HG02938 (cell line): Measurements from ENCODE around the gene PCSK6.
"Not testable (repeated sequence)": the region's sequence is repeated elsewhere in the genome, so short reads cannot be mapped to it uniquely, and the experiment has no call there.

ENCODE experiments used
- ATAC-seq: cut with Tn5 transposase; IDR thresholded peaks from one replicate; pipeline ENCODE4 v1.9.1; 2021; ENCODE audit warnings: mild to moderate bottlenecking, moderate library complexity; ENCODE audit not compliant: unreplicated experiment

The PCSK6 gene

GRCh38 chr15:101407966-101408775, 81.3 kb downstream of the PCSK6 start:
- no peak for ATAC-seq

GRCh38 chr15:101407439-101407838, 82.1 kb downstream of the PCSK6 start:
- peak; percentile 98 for ATAC-seq

DNA sequence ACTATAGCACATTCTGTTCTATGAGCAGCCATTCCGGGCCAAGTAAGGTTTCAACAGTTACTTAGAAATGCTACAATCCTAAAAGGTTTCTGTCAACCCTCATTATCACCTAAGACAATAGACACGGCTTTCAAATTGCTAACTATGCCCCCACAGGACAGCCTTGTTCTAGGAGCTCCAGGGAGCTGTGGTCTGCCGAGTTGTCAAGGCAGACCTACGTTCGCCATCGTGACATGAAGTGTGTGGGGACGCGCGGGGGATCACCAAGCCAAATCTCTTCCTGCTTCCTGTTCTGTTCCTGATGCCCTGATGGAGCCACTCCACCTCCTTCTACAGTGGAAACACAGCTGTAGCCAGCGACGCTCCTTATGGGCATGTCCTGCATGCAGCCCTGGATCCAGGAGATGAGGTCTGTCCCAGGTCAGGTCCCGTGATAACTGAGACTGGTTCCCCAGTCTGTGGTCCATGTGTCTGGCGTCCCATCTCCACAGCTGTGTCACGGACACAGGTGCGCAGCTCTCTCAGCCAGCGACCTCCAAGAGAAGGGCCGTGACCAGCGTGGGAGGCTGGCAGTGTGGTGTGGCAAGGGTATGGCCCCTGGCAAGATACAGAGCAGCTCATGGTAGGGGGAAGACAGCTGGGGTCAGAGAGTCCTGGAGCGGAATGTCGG, 82.8 kb downstream of the PCSK6 start:
- peak; percentile 9 for ATAC-seq

DNA sequence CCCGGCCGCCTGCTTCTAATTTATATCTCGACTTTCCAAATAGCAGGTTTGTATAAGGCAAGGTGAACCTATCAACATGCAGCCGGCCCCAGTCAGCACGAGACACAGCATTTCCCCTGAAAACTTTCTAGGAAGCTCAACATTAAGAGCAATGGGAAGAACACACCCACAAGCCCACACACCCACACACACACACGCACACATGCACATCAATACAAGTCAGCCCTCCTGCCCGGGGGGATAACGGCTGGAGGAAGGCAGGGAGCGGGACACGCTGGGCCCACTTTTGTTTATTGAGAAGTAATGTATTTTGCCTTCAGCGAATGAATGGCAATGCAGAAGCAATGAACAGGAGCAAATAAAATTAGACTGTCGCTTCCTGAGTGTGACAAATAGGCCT, 83.5 kb downstream of the PCSK6 start:
- ATAC-seq = no peak

GRCh38 chr15:101404245-101404644, 85.3 kb downstream of the PCSK6 start:
- ATAC-seq = no peak

DNA sequence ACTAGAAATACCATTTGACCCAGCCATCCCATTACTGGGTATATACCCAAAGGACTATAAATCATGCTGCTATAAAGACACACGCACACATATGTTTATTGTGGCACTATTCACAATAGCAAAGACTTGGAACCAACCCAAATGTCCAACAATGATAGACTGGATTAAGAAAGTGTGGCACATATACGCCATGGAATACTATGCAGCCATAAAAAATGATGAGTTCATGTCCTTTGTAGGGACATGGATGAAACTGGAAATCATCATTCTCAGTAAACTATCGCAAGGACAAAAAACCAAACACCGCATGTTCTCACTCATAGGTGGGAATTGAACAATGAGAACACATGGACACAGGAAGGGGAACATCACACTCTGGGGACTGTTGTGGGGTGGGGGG, 86.6 kb downstream of the PCSK6 start:
- ATAC-seq = not testable (repeated sequence)

DNA sequence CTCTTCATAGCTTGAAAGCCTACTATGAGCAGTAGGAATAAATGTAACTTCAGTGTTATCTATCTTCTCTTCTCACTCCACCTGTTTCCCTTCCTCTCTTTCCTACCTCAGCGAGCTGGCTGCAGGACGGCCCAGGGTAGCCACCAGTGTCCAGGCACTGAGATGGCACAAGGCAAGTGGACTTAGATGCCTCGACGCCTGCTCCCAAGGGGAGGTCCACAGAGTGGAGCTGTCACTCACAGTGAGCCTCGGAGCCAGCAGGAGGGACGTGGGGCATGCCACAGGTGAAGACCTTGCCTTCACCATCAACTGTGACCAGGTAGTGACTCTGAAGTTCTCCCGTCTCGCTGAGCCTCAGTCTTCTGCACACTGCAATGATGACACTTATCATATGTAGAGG, 88.2 kb downstream of the PCSK6 start:
- ATAC-seq = no peak

DNA sequence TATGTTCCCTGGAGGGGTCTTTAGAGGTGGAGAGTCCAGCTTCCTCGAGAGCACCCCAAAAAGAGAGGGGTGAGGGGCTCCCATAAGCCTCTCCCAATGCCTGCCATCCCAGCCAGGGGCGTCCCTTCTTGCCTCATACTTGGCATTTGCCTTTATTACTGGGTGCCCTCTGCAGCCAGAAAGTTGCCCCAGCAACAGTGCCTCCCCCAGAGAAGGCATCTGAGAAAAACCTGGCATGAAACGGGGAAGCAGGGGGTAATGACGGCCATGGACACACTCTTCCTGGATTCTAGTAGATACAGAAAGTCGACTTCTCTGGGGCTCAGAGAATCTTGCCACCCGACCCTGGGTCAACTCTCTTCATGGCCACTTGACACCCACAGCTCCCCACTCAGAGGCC, 90.1 kb downstream of the PCSK6 start:
- no peak for ATAC-seq

GRCh38 chr15:101398247-101398646, 91.3 kb downstream of the PCSK6 start:
- no peak for ATAC-seq

DNA sequence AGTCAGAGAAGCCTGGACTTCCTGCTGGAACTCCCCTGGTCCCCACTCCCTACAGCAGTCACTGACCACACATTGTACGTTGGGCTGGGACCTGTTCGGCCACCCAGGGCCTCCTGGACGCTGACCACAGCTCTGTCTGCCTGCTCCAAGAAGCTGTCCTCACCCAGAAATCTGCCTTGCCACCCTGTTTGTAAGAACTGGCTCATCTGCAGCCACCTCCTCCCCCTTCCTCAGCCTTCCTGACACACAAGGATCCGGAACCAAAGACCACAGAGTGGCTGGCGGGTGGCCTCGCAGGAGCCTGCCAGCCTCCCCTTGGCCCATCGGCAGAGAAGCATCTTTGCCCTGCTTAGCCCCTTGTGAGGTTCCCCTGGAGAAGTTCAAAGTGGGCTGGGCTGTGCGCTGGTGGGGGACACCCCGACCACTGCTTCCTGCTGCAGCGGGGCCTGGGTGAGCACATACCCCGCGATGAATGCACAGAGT, 91.9 kb downstream of the PCSK6 start:
- ATAC-seq = no peak

DNA sequence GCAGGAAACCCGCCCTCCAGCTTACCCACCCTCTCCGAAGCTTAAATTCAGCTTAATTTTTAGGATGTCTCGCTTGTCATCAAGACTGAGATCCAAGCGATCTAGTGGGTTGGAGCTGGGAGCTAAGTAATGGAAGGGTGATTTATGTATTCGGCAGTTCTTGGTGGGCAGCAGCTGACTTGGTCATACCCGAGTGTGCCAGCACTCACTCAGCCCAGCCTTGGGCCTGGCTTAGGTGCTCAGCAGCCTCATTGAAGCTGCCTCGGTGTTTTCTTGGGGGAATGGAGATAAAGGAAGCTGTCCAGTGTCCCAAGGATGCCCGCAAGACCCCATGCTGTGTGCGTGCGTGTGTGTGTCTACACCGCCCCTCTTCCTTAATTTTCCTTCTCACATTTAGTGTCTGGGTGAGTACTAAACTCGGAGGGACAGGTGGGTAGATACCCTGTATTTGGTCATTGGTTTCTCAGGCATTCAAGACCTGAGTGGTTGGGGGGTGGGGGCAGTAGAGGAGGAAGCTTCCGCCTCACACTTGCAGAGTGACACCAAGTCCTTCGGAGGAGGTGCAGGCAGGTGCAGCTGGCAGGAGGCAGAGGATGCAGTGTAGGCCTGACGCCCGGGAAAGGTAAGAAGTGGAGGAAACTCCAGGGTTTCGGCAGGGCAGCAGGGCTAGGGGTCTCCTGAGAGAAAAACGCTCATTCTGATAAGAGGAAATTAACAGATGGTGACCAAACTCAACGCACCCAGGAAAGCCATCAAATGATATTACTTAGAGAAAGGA, 92.8 kb downstream of the PCSK6 start:
- no peak for ATAC-seq

DNA sequence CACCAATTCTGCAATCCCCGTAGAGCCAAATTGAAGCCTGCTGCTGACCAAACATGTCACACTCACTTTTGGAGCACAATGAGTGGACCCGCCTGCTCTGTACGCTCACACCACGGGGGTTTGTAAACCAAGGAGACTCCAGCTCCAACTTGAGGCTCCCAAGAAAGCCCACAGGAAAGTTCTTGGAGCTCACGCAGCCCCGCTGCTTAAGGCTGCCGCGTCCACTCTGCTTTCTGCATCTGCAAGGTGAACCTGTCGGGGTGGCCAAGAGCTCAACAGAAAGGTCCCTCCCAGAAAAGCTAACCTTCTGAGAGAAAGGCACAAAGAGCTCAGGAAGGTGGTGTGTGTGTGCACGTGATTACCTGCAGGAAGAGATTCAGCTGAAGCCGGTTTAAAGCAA, 94.9 kb downstream of the PCSK6 start:
- ATAC-seq = no peak

DNA sequence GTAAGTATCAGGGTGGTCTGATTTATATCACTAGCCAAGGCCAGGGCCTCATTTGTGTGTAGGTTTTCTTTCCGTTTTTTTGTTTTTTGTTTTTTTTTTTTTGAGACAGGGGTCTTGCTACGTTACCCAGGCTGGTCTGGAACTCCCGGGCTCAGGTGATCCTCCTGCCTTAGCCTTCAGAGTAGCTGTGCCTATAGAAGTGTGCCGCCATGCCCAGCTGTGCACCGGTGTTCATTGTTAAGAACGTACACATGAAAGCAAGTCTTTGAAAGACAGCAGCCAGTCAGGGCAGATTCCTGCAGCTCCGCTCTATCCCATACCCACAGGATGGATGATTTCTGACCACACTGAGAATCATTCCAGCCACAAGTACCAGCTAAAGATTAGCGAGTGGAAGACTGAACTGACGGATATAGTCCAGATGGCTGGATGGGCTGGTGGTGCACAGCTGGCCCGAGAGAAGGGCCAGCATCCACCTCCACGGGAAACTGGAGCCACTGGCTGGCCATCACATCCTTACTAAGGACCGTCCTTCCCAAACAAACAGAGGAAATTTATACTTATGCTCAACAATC, 95.4 kb downstream of the PCSK6 start:
- ATAC-seq = no peak

DNA sequence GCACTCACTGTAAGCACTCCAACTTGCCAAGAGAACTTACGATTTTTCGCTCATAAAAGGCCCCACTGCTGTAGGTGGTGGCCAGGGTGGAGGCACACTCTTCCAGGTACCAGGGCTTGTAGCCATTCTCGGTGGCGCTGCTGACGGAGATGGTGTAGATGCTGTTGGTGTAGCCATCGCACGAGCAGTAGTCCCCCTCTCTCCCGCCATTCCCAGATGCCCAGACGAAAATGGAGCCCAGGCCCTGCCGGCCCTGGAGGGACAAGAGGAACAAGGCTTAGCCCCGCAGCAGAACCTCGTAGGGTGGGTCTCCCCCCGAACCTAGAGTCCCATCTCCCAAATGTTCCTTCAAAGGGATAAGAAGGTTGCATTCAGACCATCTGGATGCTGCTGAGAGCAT, 96.3 kb downstream of the PCSK6 start:
- no peak for ATAC-seq

DNA sequence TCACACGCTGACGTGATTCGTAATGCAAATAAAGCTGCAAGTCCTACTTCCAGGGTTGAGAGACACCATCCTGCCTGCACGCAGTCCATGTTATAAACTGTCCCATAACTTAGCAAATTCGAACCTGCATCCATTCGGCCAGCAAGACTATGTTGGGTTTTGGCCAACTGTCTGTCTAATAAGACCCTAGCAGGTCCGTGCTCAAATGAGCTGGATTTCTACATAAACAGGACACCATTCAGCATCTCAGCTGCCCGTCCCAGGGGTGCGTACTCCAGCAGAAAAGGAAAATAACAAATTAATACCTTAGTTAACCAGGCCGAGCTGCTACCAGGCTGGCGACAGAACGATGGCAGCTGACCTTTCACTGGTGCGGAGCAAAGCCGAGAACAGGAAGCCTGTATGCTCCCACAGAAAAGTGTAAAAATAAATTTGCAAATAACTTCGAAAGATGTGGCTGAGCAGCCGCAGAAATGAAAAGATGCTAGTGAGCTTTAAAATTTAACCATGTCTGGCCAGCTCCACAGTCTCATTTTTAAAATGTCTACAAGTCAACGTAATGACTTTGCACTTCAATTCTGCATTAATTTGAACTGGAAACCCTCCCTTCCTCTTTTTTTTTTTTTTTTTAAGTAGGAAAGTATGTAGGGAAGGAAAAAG, 97.4 kb downstream of the PCSK6 start:
- ATAC-seq = peak; percentile 24

DNA sequence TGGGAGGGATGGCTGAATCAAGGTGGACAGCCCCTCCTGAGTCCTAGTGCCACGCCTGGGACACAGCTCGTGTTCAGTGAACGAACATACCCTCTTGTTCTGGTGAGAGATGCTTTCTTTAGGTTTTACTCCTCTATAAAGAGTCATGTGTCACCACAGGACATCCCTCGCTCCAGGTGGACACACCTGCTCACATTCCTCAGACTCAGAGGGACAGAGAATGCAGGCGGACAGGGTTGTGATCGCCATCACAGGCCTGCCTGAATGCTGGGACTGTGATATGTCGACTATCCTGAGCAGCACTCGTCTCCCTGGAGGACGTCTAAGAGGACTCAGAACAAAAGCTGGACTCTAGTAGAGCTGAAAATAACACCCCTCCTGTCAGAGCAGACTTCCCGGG, 98.1 kb downstream of the PCSK6 start:
- no peak for ATAC-seq

GRCh38 chr15:101390462-101390861, 99.0 kb downstream of the PCSK6 start:
- ATAC-seq = no peak

DNA sequence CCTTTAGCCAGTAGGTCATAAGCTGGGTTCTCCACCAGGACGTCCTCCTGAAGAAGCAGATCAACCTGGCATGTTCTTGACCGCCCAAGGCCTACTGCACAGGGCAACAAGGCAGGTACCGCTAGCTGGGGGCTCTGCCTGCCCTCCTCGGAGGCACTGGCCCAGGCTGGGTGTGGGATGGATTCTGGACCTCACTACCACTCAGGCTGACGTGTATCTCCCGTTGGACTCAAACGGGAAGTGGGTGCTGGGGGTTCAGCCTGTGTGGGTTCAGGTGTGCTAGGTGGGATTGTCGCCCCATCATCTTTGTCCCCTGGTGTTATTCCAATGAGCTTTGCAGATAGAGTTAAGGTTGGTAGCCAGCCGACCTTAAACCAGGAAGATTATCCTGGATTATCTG, 99.4 kb downstream of the PCSK6 start:
- ATAC-seq = no peak

- ATAC-seq = no peak
These were observed 100.1 kb downstream of the PCSK6 start for GRCh38 chr15:101389362-101389761.

DNA sequence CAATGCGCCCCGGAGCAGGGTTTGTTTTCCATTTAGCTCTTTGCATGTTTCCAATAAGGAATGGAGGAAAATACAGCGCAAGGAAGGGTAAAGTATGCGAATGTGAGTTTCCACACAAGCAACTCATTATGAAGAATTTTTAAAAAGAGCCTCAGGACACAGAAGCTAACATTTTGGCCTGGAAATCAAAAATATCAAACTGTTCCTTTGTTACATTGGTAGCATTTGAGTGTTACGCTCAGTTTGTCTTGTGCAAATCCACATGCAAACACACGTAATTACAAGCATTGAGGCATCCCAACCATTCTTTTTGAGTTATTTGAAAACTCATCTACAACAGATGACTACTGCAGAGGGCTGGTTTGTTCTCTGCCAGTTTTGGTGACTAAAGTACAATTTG, 101.5 kb downstream of the PCSK6 start:
- ATAC-seq = no peak

- ATAC-seq = no peak
These were observed 101.9 kb downstream of the PCSK6 start for GRCh38 chr15:101387574-101387973.
